Adipocyte (in vitro differentiated cells): ENCODE results near the gene CMSS1.

Experiments used
- DNase-seq: peaks from one replicate; pipeline ENCODE4 v3.0.0-alpha.2; 2015; ENCODE audit warnings: low read depth
- H3K27me3 ChIP-seq: replicated peaks from 2 replicates; pipeline ENCODE4 v1.7.0; 2013; ENCODE audit warnings: mild to moderate bottlenecking, low read length, moderate library complexity; ENCODE audit not compliant: control insufficient read depth, insufficient read depth
- H3K36me3 ChIP-seq: 2 replicates; pipeline ENCODE4 v1.7.0; 2013; ENCODE audit warnings: low read length, mild to moderate bottlenecking, moderate library complexity; ENCODE audit not compliant: control insufficient read depth, insufficient read depth, severe bottlenecking
- H3K4me1 ChIP-seq: 2 replicates; pipeline ENCODE4 v1.7.0; 2013; ENCODE audit warnings: mild to moderate bottlenecking, low read length, moderate library complexity; ENCODE audit not compliant: control insufficient read depth, insufficient read depth
- H3K4me3 ChIP-seq: 2 replicates; pipeline ENCODE4 v1.7.0; 2013; ENCODE audit warnings: mild to moderate bottlenecking, low read length, moderate library complexity
- H3K9ac ChIP-seq: 2 replicates; pipeline ENCODE4 v1.7.0; 2013; ENCODE audit warnings: mild to moderate bottlenecking, low read length, moderate library complexity
- H3K9me3 ChIP-seq: 2 replicates; pipeline ENCODE4 v1.7.0; 2013; ENCODE audit warnings: mild to moderate bottlenecking, low read length, moderate library complexity; ENCODE audit not compliant: control insufficient read depth

Gene CMSS1

DNA sequence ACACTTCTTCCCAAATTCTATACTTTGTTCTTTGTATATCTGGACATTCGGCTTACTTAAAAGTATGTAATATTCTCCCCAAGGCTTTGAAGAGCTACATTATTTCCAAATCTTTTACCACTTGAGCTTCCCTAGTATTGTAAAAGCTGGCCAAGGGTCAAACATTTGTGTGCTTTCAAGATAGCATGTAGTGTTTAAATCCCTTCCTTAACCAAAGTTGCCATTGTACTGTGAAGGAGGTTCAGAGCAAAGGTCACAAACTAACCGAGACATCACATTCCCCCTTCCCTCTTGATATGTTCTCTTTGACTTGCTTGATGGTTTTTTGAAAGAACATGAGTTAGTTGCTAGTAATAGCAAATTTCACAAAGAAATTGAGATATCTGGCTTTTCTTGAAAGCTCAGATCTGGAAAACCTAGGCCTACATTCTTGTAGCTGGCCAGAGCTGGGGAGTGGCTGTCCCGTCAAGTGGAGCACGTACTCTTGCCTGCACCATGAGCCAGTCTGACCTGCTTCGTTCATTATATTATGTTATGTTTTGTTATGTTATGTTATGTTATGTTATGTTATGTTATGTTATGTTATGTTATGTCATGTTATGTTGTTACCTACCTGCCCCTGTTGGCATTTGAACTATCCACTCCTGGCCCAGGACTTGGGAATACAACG lies 236.4 kb downstream of the CMSS1 start:
- Histone ChIP-seq H3K36me3 (no peaks in the 10 kb centered on the region), H3K9ac (no peak overlapping the region), H3K27me3 (no peaks in the 10 kb centered on the region), H3K4me1 (peaks cover 32% of the 10 kb centered on the region), H3K4me3 (no peak overlapping the region), H3K9me3 (no peaks in the 10 kb centered on the region)
- DNase-seq: no peak

DNA sequence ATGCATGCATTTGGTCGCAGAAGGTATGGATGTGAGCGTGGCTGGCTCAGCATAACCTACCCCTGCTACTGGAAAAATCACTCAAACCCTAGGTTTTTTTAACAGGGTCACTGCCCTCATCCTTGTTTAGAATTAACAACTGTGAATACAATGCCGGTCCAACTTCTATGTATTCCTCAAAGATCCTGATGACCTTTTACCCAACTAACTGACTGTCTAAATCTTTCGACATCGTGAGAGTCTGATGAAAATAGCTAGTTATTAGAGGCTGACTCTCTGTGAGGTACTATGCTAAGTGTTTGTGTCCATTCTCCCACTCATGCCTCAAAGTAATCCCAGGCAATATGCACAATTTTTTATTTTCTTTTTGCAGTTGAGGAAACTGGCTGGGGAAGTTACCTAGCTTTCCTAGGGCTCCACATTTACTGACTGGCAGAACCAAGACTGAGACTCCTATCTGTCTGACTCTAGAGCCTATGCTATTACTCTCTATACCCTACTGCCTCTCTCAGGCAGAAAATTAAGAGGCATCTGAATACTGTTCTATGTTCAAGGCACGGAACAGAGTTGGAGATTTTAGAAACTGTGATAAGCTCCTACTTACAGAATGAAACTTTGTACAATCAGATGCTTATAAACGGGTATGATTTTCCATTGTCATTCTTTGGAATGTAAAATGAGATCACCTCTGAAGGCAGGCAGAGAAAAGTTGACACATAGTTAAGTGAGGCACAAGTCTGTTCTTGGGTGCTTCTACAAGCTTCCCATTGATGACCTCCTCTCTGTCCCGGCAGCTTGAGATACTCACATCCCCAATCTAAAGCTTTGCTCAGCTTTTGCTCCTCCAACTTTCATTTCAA lies 240.3 kb downstream of the CMSS1 start:
- H3K4me3 ChIP-seq: no peak overlapping the region
- H3K27me3 ChIP-seq: no peaks in the 10 kb centered on the region

DNA sequence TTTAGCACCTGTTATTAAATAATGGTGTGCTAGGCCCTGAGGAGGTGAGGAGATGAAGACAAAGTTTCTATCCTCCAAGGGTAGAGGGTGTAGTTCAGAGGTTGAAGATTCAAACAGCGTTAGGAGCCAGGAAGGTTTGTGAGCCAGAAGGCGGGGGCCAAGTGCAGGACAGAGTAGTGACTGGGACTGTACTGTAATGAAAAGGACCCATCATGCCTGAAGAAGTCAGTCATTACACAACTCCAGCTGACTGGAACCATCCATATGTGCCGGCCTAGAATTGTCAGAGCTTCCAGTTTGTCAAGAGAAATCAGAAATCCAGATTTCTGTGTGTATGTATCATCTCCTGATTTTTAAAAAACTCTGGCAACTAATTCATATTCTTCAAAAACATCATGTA lies 241.8 kb downstream of the CMSS1 start:
- no peaks in the 10 kb centered on the region for H3K27me3 ChIP-seq

More for the DNA sequence above, 240.3 kb downstream of the CMSS1 start:
- no peak for DNase-seq
- Histone ChIP-seq H3K36me3 (no peaks in the 10 kb centered on the region), H3K9ac (no peak overlapping the region), H3K9me3 (no peaks in the 10 kb centered on the region), H3K4me1 (peaks cover 32% of the 10 kb centered on the region)

DNA sequence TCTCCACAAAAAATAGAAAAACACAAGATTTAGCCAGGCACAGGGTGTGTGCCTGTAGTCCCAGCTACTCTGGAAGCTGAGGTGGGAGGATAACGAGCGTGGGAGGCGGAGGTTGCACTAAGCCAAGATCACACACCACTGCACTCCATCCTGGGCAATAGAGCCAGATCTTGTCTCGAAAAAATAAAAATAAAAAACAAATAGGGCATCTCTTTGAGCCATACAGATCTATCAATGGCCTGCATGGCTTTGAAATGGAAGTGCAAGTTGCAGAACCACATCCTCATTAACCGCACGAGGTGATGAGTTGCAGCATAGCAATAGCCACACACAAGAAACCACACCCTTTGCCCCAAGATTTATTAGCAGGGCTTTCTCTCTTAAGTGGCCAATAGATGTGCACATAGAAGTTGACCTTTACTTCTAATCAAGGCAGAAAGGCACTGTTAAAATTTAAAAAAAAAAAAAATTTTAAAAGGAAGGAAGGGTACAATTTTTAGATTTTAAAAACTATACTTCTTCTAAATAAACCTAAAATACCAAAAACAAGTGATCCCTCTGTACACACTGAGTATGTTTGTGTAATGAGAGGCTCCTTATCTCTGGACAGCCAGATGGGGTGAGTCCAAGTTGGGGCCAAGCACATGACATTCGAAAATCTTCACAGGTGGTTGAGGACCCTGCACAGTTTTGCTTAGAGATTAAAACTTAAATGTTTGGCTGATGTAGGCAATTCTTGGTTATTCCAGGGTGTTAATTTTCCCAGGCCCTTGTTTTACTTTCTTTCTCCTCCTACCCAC lies 243.2 kb downstream of the CMSS1 start:
- Histone ChIP-seq H3K27me3 (no peaks in the 10 kb centered on the region), H3K9ac (no peak overlapping the region), H3K36me3 (no peaks in the 10 kb centered on the region), H3K4me1 (peaks cover 22% of the 10 kb centered on the region), H3K4me3 (no peak overlapping the region), H3K9me3 (no peaks in the 10 kb centered on the region)
- no peak for DNase-seq

More for the DNA sequence above, 241.8 kb downstream of the CMSS1 start:
- peaks cover 26% of the 10 kb centered on the region for H3K4me1 ChIP-seq
- H3K36me3 ChIP-seq: no peaks in the 10 kb centered on the region
- no peak for DNase-seq
- no peak overlapping the region for H3K9ac ChIP-seq
- H3K9me3 ChIP-seq: no peaks in the 10 kb centered on the region
- H3K4me3 ChIP-seq: no peak overlapping the region

DNA sequence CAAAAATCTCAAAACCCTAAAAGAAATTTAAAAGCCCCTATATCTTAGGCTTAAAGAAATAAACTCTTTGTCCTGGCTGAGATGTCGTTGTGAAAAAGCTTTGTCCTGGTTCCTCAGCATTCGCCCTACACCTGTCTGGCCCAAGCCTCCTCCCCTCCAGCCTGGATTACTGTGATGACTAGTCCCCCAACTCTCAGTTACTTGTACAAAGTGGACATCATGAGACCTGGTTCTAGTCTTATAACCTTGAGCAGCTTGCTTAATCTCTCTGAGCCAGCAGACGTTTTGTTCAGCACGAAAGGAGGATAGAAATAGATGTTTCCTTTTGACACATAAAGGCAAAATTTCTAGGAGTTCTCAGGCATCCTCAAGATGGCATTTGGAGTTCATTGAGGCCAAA lies 245.0 kb downstream of the CMSS1 start:
- no peak overlapping the region for H3K4me3 ChIP-seq
- no peak overlapping the region for H3K9ac ChIP-seq
- H3K36me3 ChIP-seq: no peaks in the 10 kb centered on the region
- H3K4me1 ChIP-seq: peaks cover 14% of the 10 kb centered on the region
- no peak for DNase-seq
- no peaks in the 10 kb centered on the region for H3K27me3 ChIP-seq
- no peaks in the 10 kb centered on the region for H3K9me3 ChIP-seq

DNA sequence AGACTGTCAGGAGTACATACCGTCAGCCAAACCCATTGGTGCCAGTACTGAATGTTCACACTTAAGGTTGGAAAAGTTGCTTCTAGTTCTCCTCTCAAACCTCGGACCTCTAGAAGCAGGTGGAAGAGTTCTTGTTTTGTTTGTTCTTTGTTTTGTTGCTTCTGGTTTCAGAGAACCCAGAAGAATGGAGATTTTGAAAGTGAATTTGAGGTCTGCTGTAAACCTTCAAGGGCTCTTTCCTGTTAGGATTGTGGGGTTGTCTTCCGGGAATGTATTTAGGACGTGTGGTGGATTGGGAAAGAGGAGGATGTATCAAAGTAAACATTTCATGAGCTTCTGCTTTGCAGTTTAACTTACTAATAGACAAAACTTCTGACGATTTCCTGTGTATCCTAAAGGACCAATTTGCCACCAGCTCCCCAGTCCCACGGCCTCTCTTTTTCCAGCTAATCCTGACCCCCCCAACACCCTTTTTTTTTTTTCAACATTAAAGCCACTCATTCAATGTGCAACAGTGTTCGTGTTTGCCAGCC lies 246.3 kb downstream of the CMSS1 start:
- Histone ChIP-seq H3K4me1 (peaks cover 4% of the 10 kb centered on the region), H3K9ac (no peak overlapping the region), H3K9me3 (no peaks in the 10 kb centered on the region), H3K36me3 (no peaks in the 10 kb centered on the region), H3K4me3 (no peak overlapping the region), H3K27me3 (no peaks in the 10 kb centered on the region)
- no peak for DNase-seq

DNA sequence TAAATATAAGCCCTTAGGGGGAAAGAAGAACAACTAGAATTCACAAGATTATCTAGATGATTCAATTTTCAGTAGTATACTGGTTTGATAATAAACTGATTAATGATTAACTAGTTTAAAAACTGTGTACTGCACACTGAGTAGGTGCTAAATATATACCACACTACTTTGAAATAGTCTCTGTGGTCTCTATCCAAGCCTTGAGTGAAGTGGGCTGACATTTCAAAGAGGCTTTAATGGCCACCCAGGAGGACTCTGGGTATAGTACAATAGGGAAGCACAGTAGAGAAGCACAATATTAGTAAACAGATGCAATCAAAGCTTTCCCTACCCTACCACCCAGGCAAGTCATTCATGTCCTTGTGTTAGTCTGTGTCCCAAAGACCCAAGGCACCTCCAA lies 249.9 kb downstream of the CMSS1 start:
- Histone ChIP-seq H3K36me3 (no peaks in the 10 kb centered on the region), H3K4me1 (peaks cover 15% of the 10 kb centered on the region), H3K9ac (no peak overlapping the region), H3K27me3 (no peaks in the 10 kb centered on the region), H3K9me3 (peaks cover 4% of the 10 kb centered on the region), H3K4me3 (no peak overlapping the region)
- DNase-seq: no peak

DNA sequence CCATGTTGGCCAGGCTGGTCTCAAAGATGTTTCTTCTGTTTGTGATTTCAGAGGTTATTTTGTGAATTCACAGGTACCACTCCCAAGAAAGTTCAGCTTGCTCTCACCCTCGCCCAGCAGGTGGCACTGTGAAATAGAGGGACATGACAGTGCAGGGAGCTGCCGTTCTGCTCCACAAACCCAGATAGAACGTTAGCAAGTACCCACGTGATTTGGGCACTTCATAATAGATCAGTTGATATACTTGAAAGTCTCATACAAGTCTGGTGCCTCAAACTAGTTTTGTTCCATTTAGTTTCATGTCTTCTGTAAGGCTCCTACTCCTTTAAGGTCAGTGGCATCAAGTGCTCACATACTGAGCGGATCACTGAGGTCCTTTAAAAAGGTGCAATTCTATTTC lies 251.2 kb downstream of the CMSS1 start:
- H3K27me3 ChIP-seq: no peaks in the 10 kb centered on the region
- H3K4me1 ChIP-seq: peaks cover 27% of the 10 kb centered on the region
- DNase-seq: peak; percentile 83
- no peaks in the 10 kb centered on the region for H3K36me3 ChIP-seq
- peaks cover 4% of the 10 kb centered on the region for H3K9me3 ChIP-seq
- no peak overlapping the region for H3K9ac ChIP-seq
- H3K4me3 ChIP-seq: no peak overlapping the region

DNA sequence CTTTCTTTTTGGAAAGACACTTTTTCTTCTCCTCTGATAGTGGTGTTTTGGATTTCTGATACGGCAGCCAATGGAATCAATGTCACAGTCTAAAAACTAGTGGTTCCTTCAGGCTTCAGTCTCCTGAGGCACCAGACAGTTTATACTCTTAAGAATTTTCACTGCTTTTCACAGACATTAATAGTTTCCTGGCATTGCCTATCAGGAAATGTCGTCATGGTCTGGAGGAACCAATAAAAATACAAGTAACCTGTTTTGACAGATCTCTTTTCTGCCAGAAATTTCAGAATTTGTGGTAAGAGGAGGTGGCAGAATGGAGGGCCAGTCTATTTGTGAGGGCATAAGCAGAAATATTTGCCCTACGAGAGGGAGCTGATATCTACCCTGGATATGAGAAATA lies 251.8 kb downstream of the CMSS1 start:
- H3K9me3 ChIP-seq: peaks cover 4% of the 10 kb centered on the region
- H3K4me3 ChIP-seq: no peak overlapping the region
- H3K27me3 ChIP-seq: no peaks in the 10 kb centered on the region
- peaks cover 29% of the 10 kb centered on the region for H3K4me1 ChIP-seq
- H3K36me3 ChIP-seq: no peaks in the 10 kb centered on the region
- DNase-seq: no peak
- H3K9ac ChIP-seq: no peak overlapping the region

DNA sequence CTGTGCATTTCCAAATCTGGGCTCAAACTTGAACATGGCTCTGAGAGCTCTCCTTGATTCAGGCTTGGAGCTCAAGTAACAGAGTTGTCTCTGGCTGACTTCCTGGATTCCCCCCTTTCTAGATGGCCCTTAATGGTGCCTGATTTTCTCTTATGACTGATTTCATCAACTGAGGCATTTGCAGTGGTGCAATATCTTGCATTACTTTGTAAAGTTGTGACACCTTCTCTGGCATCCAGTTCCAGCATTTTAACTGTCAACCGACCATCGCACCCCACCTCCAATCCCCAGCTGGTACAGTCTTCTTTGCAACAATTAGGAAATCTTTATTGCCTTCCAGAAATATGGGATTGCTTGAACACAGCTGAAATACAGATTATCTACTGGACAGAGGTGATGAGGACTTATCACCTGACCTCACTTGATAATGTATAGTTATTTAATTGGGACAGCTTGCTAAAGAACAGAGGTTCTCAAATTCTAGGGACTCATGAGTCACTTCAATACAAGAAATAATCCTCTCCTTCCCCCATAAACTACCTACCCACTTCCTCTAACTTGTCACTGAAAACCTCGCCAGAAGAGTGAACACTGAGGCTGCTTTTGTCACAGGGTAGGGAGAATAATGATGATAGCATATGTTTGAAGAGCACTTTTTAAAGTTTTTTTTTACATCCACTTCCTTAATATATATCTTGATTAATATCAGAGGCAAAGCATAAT lies 254.8 kb downstream of the CMSS1 start:
- Histone ChIP-seq H3K27me3 (no peaks in the 10 kb centered on the region), H3K36me3 (no peaks in the 10 kb centered on the region), H3K4me1 (peaks cover 48% of the 10 kb centered on the region), H3K9me3 (peaks cover 4% of the 10 kb centered on the region), H3K4me3 (peak overlapping the region; percentile 68), H3K9ac (no peak overlapping the region)
- DNase-seq: peak; percentile 52
